Measurements from ENCODE around the gene CRYGD. TPM values are rescaled to one million over a fixed set of nuclear protein-coding genes. Genes with fewer than 3 reads are reported as not detected.

Gene CRYGD
- polyA plus RNA-seq, 1 experiment: not detected

DNA sequence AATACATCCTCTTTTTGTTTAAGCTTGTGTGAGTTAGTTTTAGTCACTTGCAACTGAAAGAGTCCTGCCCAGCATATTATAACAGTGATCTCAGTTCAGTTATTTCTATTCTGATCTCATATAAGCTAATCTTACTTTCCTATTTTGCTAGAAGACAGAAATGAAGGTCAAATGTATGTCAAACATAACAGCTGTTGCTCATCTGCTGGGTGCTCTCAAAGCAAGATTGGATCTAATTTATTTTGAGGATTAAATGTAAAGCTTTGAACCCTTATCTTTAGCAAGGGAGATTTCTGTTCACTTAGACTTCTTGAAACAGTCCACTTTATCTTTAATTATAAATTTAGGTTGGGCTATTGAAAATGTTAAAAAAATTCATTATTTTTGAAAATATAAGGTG lies 31.2 kb downstream of the CRYGD start:
- TF ChIP-seq, protein P1, sequence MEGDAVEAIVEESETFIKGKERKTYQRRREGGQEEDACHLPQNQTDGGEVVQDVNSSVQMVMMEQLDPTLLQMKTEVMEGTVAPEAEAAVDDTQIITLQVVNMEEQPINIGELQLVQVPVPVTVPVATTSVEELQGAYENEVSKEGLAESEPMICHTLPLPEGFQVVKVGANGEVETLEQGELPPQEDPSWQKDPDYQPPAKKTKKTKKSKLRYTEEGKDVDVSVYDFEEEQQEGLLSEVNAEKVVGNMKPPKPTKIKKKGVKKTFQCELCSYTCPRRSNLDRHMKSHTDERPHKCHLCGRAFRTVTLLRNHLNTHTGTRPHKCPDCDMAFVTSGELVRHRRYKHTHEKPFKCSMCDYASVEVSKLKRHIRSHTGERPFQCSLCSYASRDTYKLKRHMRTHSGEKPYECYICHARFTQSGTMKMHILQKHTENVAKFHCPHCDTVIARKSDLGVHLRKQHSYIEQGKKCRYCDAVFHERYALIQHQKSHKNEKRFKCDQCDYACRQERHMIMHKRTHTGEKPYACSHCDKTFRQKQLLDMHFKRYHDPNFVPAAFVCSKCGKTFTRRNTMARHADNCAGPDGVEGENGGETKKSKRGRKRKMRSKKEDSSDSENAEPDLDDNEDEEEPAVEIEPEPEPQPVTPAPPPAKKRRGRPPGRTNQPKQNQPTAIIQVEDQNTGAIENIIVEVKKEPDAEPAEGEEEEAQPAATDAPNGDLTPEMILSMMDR (IDR thresholded peaks at IDR 0.05; ENCODE audit: insufficient read depth, low read depth, low read length): no peak
- ChIA-PET POLR2A (no interaction called here), CTCF (no interaction called here)

DNA sequence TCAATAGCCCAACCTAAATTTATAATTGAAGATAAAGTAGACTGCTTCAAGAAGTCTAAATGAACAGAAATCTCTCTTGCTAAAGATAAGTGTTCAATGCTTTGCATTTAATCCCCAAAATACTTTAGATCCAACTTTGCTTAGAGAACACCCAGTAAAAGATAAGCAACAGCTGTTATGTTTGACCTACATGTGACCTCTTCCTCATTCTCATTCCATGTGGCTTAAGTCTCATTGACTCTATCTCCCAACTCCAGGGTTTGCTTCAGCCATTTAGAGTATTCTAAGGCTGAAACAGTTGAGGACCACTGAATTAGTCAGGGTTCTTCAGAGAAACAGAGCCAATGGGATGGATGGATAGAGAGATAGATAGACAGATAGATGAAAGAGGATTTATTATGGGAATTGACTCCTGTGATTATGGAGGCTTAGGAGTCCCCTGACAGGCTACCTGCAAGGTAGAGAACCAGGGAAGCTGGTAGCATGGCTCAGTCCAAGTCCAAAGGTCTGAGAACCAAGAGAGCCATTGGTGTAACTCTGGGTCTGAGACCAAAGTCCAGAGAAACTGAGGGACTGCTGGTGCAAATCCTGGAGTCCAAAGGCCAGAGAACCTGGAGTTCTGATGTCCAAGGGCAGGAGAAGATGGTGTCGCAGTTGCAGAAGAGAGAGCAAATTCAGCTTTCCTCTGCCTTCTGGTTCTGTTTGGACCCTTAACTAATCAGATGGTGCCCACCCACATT lies 32.1 kb downstream of the CRYGD start:
- TF ChIP-seq, protein P1 (IDR thresholded peaks at IDR 0.05; ENCODE audit: insufficient read depth, low read depth, low read length): no peak
- no peak for DNase-seq (ENCODE audit: low read depth)
- H3K4me3 ChIP-seq (ENCODE audit: low read depth, low read length): no peak overlapping the region
- POLR2A ChIA-PET: no interaction called here
- H3K36me3 ChIP-seq (ENCODE audit: control insufficient read depth, insufficient read depth, low read length): no peaks in the 10 kb centered on the region
- CTCF ChIA-PET: no interaction called here
- no peaks in the 10 kb centered on the region for H3K27me3 ChIP-seq (ENCODE audit: control insufficient read depth, insufficient read depth, low read length)

More for the DNA sequence above, 31.2 kb downstream of the CRYGD start:
- Histone ChIP-seq H3K36me3 (ENCODE audit: control insufficient read depth, insufficient read depth, low read length) (no peaks in the 10 kb centered on the region), H3K4me3 (ENCODE audit: low read depth, low read length) (no peak overlapping the region), H3K27me3 (ENCODE audit: control insufficient read depth, insufficient read depth, low read length) (no peaks in the 10 kb centered on the region)
- no peak for DNase-seq (ENCODE audit: low read depth)

DNA sequence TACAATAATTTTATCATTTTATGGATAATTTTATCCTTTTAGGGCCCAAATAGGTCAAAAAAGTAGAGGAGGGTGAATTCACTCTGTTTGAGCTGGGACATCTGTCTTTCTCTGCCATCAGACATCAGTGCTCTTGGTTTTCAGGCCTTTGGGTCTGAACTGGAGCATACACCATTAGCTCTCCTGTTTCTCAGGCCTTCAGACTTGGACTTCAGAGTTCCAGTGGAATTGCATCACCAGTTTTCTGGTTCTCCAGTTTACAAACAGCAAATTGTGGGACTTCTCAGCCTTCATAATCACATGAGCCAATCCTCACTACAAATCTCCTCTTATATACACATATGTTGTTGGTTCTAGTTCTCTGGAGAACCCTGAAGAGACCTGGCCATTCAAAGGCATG lies 33.9 kb downstream of the CRYGD start:
- ChIA-PET POLR2A (no interaction called here), CTCF (no interaction called here)
- TF ChIP-seq, protein P1 (IDR thresholded peaks at IDR 0.05; ENCODE audit: insufficient read depth, low read depth, low read length): no peak
- no peak for DNase-seq (ENCODE audit: low read depth)
- 0 out of 2 replicates have a peak, but pooled peaks cover 3% of the 10 kb centered on the region for H3K27me3 ChIP-seq (ENCODE audit: control insufficient read depth, insufficient read depth, low read length)
- no peak overlapping the region for H3K4me3 ChIP-seq (ENCODE audit: low read depth, low read length)
- H3K36me3 ChIP-seq (ENCODE audit: control insufficient read depth, insufficient read depth, low read length): no peaks in the 10 kb centered on the region

DNA sequence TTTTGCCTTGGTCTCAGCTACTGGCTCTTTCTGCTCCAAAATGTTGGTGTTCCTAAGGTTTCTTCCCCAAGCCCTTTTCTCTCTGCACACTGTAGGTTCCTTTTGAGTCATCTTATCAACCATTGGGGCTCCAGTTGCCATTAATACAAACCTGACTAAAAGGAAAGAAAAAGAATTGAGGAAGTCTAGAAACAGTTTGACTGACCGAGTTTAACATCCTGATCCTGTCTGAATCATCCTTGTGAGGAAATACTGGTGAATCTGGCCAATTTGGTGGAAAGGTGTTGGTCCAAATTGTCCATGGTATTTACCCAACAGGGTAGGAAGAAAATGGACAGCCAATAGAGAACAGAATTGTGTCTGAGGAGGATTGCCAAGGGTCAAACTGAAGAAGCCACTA lies 38.3 kb downstream of the CRYGD start:
- CTCF ChIA-PET: no interaction called here

DNA sequence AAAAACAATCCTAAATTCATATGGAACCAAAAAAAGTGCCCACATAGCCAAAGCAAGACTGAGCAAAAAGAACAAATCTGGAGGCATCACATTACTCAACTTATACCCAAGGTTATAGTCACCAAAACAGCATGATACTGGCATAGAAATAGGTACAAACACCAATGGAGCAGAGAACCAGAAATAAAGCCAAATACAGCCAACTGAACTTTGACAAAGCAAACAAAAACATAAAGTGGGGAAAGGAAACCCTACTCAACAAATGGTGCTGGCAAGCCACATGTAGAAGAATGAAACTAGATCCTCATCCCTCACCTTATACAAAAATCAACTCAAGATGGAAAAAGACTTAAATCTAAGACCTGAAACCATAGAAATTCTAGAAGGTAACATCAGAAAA lies 40.5 kb downstream of the CRYGD start:
- ChIA-PET POLR2A (no interaction called here), CTCF (interaction anchor here (0.9 kb wide), 1 partner anchor 12 kb away, joined by 3 read pairs; no protein-coding TSS in a partner anchor)
- no peaks in the 10 kb centered on the region for H3K36me3 ChIP-seq (ENCODE audit: control insufficient read depth, insufficient read depth, low read length)

More for the DNA sequence above, 38.3 kb downstream of the CRYGD start:
- TF ChIP-seq, protein P1 (IDR thresholded peaks at IDR 0.05; ENCODE audit: insufficient read depth, low read depth, low read length): no peak
- DNase-seq (ENCODE audit: low read depth): no peak
- Histone ChIP-seq H3K27me3 (ENCODE audit: control insufficient read depth, insufficient read depth, low read length) (0 out of 2 replicates have a peak, but pooled peaks cover 3% of the 10 kb centered on the region), H3K4me3 (ENCODE audit: low read depth, low read length) (no peak overlapping the region), H3K36me3 (ENCODE audit: control insufficient read depth, insufficient read depth, low read length) (no peaks in the 10 kb centered on the region)
- POLR2A ChIA-PET: no interaction called here

More for the DNA sequence above, 40.5 kb downstream of the CRYGD start:
- TF ChIP-seq, protein P1 (IDR thresholded peaks at IDR 0.05; ENCODE audit: insufficient read depth, low read depth, low read length): no peak
- H3K27me3 ChIP-seq (ENCODE audit: control insufficient read depth, insufficient read depth, low read length): 0 out of 2 replicates have a peak, but pooled peaks cover 3% of the 10 kb centered on the region
- DNase-seq (ENCODE audit: low read depth): no peak
- H3K4me3 ChIP-seq (ENCODE audit: low read depth, low read length): no peak overlapping the region

Data from BJ (cell line).